Mesendoderm (in vitro differentiated cells): Measurements from ENCODE around the gene RSPH1.

Experiments used
- DNase-seq: peaks from one replicate; pipeline ENCODE4 v3.0.0; 2013
- H2AK5ac ChIP-seq: 2 replicates; pipeline ENCODE4 v1.6.1; 2013; ENCODE audit warnings: low read length, inconsistent platforms
- H2BK120ac ChIP-seq: 2 replicates; pipeline ENCODE4 v1.6.1; 2013; ENCODE audit warnings: low read depth, mild to moderate bottlenecking, low read length, moderate library complexity, mixed read lengths
- H2BK15ac ChIP-seq: replicated peaks from 2 replicates; pipeline ENCODE4 v1.6.1; 2013; ENCODE audit warnings: low read depth, mild to moderate bottlenecking, moderate library complexity
- H2BK5ac ChIP-seq: 2 replicates; pipeline ENCODE4 v1.6.1; 2013; ENCODE audit warnings: low read length, inconsistent platforms
- H3K18ac ChIP-seq: 2 replicates; pipeline ENCODE4 v1.6.1; 2013; ENCODE audit warnings: mild to moderate bottlenecking, low read length, mixed read lengths
- H3K23ac ChIP-seq: one replicate; pipeline ENCODE4 v1.6.1; 2013; ENCODE audit warnings: low read length
- H3K27ac ChIP-seq: 2 replicates; pipeline ENCODE4 v1.5.1; 2013; ENCODE audit warnings: low read depth, mild to moderate bottlenecking, inconsistent platforms, low read length, moderate library complexity
- H3K27me3 ChIP-seq: 2 replicates; pipeline ENCODE4 v1.6.1; 2013; ENCODE audit warnings: low read length, control low read depth, mild to moderate bottlenecking, inconsistent platforms; ENCODE audit not compliant: insufficient read depth, poor library complexity
- H3K36me3 ChIP-seq: 2 replicates; pipeline ENCODE4 v1.6.1; 2013; ENCODE audit warnings: low read length, inconsistent platforms; ENCODE audit not compliant: control insufficient read depth, insufficient read depth
- H3K4ac ChIP-seq: one replicate; pipeline ENCODE4 v1.6.1; 2013; ENCODE audit warnings: low read depth, mild to moderate bottlenecking, low read length, moderate library complexity
- H3K4me1 ChIP-seq: 2 replicates; pipeline ENCODE4 v1.6.1; 2013; ENCODE audit warnings: low read depth, low read length, inconsistent platforms; ENCODE audit not compliant: control insufficient read depth
- H3K4me2 ChIP-seq: 2 replicates; pipeline ENCODE4 v1.6.1; 2013; ENCODE audit warnings: low read length
- H3K4me3 ChIP-seq: 2 replicates; pipeline ENCODE4 v1.5.1; 2013; ENCODE audit warnings: mild to moderate bottlenecking, low read length
- H3K56ac ChIP-seq: one replicate; pipeline ENCODE4 v1.6.1; 2013; ENCODE audit warnings: low read length
- H3K79me1 ChIP-seq: 2 replicates; pipeline ENCODE4 v1.6.1; 2013; ENCODE audit warnings: low read length, inconsistent platforms
- H3K79me2 ChIP-seq: 2 replicates; pipeline ENCODE4 v1.6.1; 2013; ENCODE audit warnings: mild to moderate bottlenecking, low read length; ENCODE audit not compliant: control insufficient read depth, insufficient read depth
- H3K9ac ChIP-seq: 2 replicates; pipeline ENCODE4 v1.6.1; 2013; ENCODE audit warnings: low read length, inconsistent platforms
- H4K5ac ChIP-seq: one replicate; pipeline ENCODE4 v1.6.1; 2013; ENCODE audit warnings: low read length
- H4K8ac ChIP-seq: one replicate; pipeline ENCODE4 v1.6.1; 2013; ENCODE audit warnings: low read depth, mild to moderate bottlenecking, control low read depth, low read length, moderate library complexity
- WGBS: extraction: QIAGEN DNeasy Blood & Tissue Kit; methylation state at CpG from one replicate; pipeline ENCODE4 v1.1.7; 2013; ENCODE audit warnings: low lambda C conversion rate, missing lambda C conversion rate; ENCODE audit not compliant: insufficient coverage; ENCODE audit errors: extremely low coverage; 5-methylcytosine and 5-hydroxymethylcytosine counted together

The RSPH1 gene

GRCh38 chr21:42509244-42509643 is 13.2 kb upstream of the RSPH1 start:
- no peak overlapping the region for H3K23ac ChIP-seq
- no peak overlapping the region for H3K56ac ChIP-seq
- no peak overlapping the region for H3K18ac ChIP-seq
- no peak overlapping the region for H4K5ac ChIP-seq
- H3K4me1 ChIP-seq = no peaks in the 10 kb centered on the region
- H4K8ac ChIP-seq = no peak overlapping the region
- H3K79me1 ChIP-seq = no peaks in the 10 kb centered on the region
- H3K79me2 ChIP-seq = no peaks in the 10 kb centered on the region
- H3K9ac ChIP-seq = no peak overlapping the region
- no peak for DNase-seq
- H2AK5ac ChIP-seq = no peak overlapping the region
- H3K27me3 ChIP-seq = no peaks in the 10 kb centered on the region
- no peak overlapping the region for H2BK5ac ChIP-seq
- H3K4me2 ChIP-seq = no peak overlapping the region
- H3K36me3 ChIP-seq = no peaks in the 10 kb centered on the region
- no peak overlapping the region for H2BK120ac ChIP-seq
- H2BK15ac ChIP-seq = no peak overlapping the region
- no CpG with 5 or more reads among the region's 11 CpGs for WGBS
- H3K4ac ChIP-seq = no peak overlapping the region
- no peak overlapping the region for H3K4me3 ChIP-seq
- no peak overlapping the region for H3K27ac ChIP-seq

DNA sequence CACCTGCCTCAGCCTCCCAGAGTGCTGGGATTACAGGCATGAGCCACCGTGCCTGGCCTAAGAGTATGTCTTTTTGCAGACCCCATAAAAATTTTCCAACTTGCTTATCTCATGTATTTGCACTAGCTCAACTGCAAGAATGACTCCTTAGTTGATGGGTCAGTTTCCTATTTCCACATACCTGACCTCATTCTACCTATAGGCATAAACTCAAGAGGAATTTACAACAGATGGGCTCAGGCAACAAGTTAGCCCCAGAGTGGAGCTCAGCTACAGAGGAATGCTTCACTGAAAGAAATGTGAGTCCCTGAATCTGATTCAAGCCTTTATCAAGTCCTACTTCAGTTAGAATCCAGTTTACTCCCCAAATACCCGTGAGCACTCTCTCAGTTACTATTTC is 12.3 kb upstream of the RSPH1 start:
- no peak overlapping the region for H3K4ac ChIP-seq
- no peak overlapping the region for H3K56ac ChIP-seq
- H2BK120ac ChIP-seq = no peak overlapping the region
- no peaks in the 10 kb centered on the region for H3K79me1 ChIP-seq
- no peak overlapping the region for H4K8ac ChIP-seq
- H2AK5ac ChIP-seq = no peak overlapping the region
- H3K4me2 ChIP-seq = no peak overlapping the region
- no peak overlapping the region for H3K9ac ChIP-seq
- H3K23ac ChIP-seq = no peak overlapping the region
- WGBS = no CpG with 5 or more reads among the region's 2 CpGs
- H3K36me3 ChIP-seq = no peaks in the 10 kb centered on the region
- H3K27me3 ChIP-seq = no peaks in the 10 kb centered on the region
- no peaks in the 10 kb centered on the region for H3K4me1 ChIP-seq
- H3K18ac ChIP-seq = no peak overlapping the region
- no peak overlapping the region for H3K4me3 ChIP-seq
- no peak overlapping the region for H3K27ac ChIP-seq
- no peak overlapping the region for H2BK15ac ChIP-seq
- H4K5ac ChIP-seq = no peak overlapping the region
- no peaks in the 10 kb centered on the region for H3K79me2 ChIP-seq
- no peak overlapping the region for H2BK5ac ChIP-seq
- no peak for DNase-seq

DNA sequence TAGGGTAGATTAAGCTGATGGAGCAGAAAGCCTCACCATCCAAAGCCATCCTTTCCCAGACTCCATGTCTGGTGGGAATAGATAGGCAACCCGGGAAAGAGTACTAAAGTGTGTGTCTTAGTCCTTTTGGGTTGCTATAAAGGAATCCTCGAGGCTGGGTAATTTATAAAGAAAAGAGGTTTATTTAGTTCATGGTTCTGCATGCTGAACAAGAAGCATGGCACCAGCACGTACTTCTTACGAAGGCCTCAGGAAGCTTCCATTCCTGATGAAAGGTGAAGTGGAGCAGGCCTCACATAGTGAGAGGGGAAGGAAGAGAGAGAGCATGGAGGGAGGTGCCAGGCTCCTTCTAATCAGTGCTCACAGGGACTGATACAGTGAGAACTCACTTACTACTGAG is 11.4 kb upstream of the RSPH1 start:
- no peaks in the 10 kb centered on the region for H3K79me2 ChIP-seq
- no peaks in the 10 kb centered on the region for H3K79me1 ChIP-seq
- H2BK120ac ChIP-seq = no peak overlapping the region
- no peak overlapping the region for H3K23ac ChIP-seq
- no peaks in the 10 kb centered on the region for H3K4me1 ChIP-seq
- no peak overlapping the region for H2BK5ac ChIP-seq
- no peak overlapping the region for H3K18ac ChIP-seq
- H3K27ac ChIP-seq = no peak overlapping the region
- no peak overlapping the region for H3K56ac ChIP-seq
- no peak overlapping the region for H4K5ac ChIP-seq
- no peaks in the 10 kb centered on the region for H3K27me3 ChIP-seq
- no peak overlapping the region for H3K4me3 ChIP-seq
- no peak overlapping the region for H2BK15ac ChIP-seq
- no peak for DNase-seq
- no peaks in the 10 kb centered on the region for H3K36me3 ChIP-seq
- H2AK5ac ChIP-seq = no peak overlapping the region
- H4K8ac ChIP-seq = no peak overlapping the region
- H3K4ac ChIP-seq = no peak overlapping the region
- no peak overlapping the region for H3K9ac ChIP-seq
- no CpG with 5 or more reads among the region's 4 CpGs for WGBS
- H3K4me2 ChIP-seq = no peak overlapping the region

DNA sequence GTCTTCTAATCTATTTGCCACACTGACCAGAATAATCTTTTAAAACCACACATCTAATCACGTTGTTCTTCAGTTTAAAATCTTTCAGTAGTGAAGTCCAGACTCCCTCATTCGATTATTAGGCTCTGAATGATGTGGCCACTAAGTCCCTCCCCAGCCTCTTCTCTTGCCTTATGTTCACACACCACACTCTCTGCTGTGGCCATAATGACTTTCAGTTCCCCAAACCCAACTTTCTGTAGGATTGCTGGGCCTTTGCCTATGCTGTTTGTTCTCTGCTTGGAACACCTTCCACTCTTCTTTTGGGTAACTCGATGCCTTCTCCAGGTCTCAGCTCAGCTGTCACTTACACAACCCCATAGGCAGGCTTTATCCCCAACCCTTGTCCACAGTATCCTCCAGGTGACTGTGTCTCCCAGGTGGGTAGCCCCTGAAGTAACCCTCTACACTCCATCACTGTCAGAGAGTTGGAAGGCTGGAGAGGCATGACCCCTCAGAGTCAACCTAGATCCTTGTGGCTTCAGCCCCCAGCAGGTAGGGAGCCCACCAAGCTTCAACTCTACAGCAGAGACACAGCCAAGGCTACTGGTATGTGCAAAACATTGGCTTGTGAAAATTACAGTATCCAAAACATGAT is 9.2 kb upstream of the RSPH1 start:
- H3K9ac ChIP-seq = no peak overlapping the region
- H3K4me1 ChIP-seq = no peaks in the 10 kb centered on the region
- H3K56ac ChIP-seq = no peak overlapping the region
- H3K27me3 ChIP-seq = no peaks in the 10 kb centered on the region
- no peak overlapping the region for H3K23ac ChIP-seq
- no peak overlapping the region for H2BK120ac ChIP-seq
- DNase-seq = no peak
- no peak overlapping the region for H3K27ac ChIP-seq
- H4K8ac ChIP-seq = no peak overlapping the region
- H3K4me2 ChIP-seq = no peak overlapping the region
- H3K4ac ChIP-seq = no peak overlapping the region
- no peaks in the 10 kb centered on the region for H3K79me2 ChIP-seq
- H3K36me3 ChIP-seq = no peaks in the 10 kb centered on the region
- no CpG with 5 or more reads among the region's 3 CpGs for WGBS
- H3K4me3 ChIP-seq = no peak overlapping the region
- H2AK5ac ChIP-seq = no peak overlapping the region
- no peak overlapping the region for H2BK5ac ChIP-seq
- H3K18ac ChIP-seq = no peak overlapping the region
- no peak overlapping the region for H4K5ac ChIP-seq
- no peaks in the 10 kb centered on the region for H3K79me1 ChIP-seq
- no peak overlapping the region for H2BK15ac ChIP-seq

GRCh38 chr21:42503711-42504110 is 7.7 kb upstream of the RSPH1 start:
- WGBS = no CpG with 5 or more reads among the region's 4 CpGs
- no peak overlapping the region for H3K27ac ChIP-seq
- no peak overlapping the region for H2BK15ac ChIP-seq
- no peaks in the 10 kb centered on the region for H3K79me2 ChIP-seq
- no peak for DNase-seq
- no peaks in the 10 kb centered on the region for H3K79me1 ChIP-seq
- no peak overlapping the region for H2AK5ac ChIP-seq
- no peak overlapping the region for H4K8ac ChIP-seq
- H3K9ac ChIP-seq = no peak overlapping the region
- H2BK120ac ChIP-seq = no peak overlapping the region
- no peak overlapping the region for H2BK5ac ChIP-seq
- H3K18ac ChIP-seq = no peak overlapping the region
- no peak overlapping the region for H3K23ac ChIP-seq
- H3K27me3 ChIP-seq = no peaks in the 10 kb centered on the region
- no peak overlapping the region for H3K4me2 ChIP-seq
- H3K56ac ChIP-seq = no peak overlapping the region
- no peak overlapping the region for H3K4me3 ChIP-seq
- no peaks in the 10 kb centered on the region for H3K36me3 ChIP-seq
- no peak overlapping the region for H3K4ac ChIP-seq
- no peaks in the 10 kb centered on the region for H3K4me1 ChIP-seq
- no peak overlapping the region for H4K5ac ChIP-seq

- no peak overlapping the region for H3K56ac ChIP-seq
- H2BK120ac ChIP-seq = no peak overlapping the region
- H4K5ac ChIP-seq = no peak overlapping the region
- H3K18ac ChIP-seq = no peak overlapping the region
- WGBS = no CpG with 5 or more reads among the region's 5 CpGs
- no peak for DNase-seq
- no peak overlapping the region for H3K4me3 ChIP-seq
- H3K4me1 ChIP-seq = no peaks in the 10 kb centered on the region
- H3K23ac ChIP-seq = no peak overlapping the region
- H3K79me1 ChIP-seq = no peaks in the 10 kb centered on the region
- H2BK5ac ChIP-seq = no peak overlapping the region
- H2AK5ac ChIP-seq = no peak overlapping the region
- H3K27ac ChIP-seq = no peak overlapping the region
- no peak overlapping the region for H3K9ac ChIP-seq
- H4K8ac ChIP-seq = no peak overlapping the region
- no peak overlapping the region for H2BK15ac ChIP-seq
- no peak overlapping the region for H3K4me2 ChIP-seq
- no peaks in the 10 kb centered on the region for H3K79me2 ChIP-seq
- no peak overlapping the region for H3K4ac ChIP-seq
- H3K27me3 ChIP-seq = no peaks in the 10 kb centered on the region
- no peaks in the 10 kb centered on the region for H3K36me3 ChIP-seq
Observed at GRCh38 chr21:42500736-42501135, 4.7 kb upstream of the RSPH1 start.
